ENCODE results near the gene CHRNA3.

The CHRNA3 gene

DNA sequence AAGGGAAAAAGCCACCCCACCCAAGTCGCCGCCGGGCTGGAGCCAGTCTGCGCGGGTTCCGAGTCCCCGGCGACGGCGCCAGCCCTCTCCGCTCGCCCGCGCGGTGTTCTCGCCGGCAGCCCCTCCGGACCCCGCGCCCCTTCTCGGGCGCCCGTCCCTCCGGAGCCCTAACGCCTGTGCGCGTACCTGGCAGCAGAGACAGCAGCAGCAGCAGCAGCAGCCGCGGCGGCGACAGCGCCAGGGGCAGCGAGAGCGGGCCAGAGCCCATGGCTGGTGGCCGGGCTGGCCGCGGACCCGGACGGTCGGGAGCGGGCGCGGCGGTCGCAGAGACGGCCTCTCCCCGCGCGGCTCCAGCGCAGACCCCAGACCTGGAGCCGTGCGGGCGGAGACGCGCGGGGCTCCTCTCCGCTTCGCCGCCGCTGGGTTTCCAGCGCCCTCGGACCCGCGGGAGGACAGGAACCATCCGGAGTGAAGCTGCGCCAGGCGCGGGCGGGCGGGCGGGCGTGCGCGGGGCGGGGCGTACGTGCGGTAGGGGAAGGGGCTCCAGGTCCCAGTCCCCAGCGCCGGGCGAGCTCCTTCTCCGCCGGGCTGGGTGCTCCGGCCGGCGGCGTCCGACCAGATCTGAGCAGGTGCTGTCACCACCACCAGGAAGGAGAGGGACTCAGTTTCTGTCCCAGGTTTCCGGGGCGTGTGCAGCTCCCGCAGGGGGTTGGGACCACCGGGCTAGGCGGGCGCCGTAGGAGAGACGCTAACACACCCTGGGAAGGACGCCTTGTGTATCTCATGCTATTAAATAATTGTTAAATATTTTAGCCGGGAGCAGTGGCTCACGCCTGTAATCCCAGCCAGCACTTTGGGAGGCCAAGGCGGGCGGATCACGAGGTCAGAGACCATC is at the start of gene CHRNA3:
CHRNA3 (minus strand) TSS at position 470 of the 895 bp plus-strand sequence; CDS start at position 268, 202 bp downstream.
- DNase-seq (ENCODE audit: low read depth, low spot score): no peak

GRCh38 chr15:78668987-78669386 is 48.2 kb upstream of the CHRNA3 start:
- no peak for DNase-seq (ENCODE audit: low read depth, low spot score)

- DNase-seq (ENCODE audit: low read depth, low spot score): no peak
Observed at GRCh38 chr15:78667578-78668236, 46.9 kb upstream of the CHRNA3 start.

- DNase-seq (ENCODE audit: low read depth, low spot score): no peak
Observed at GRCh38 chr15:78666010-78666409, 45.2 kb upstream of the CHRNA3 start.

GRCh38 chr15:78663703-78664102 is 42.9 kb upstream of the CHRNA3 start:
- DNase-seq (ENCODE audit: low read depth, low spot score): no peak

- DNase-seq (ENCODE audit: low read depth, low spot score): no peak
Observed at GRCh38 chr15:78662028-78662427, 41.2 kb upstream of the CHRNA3 start.

GRCh38 chr15:78661001-78661400 is 40.2 kb upstream of the CHRNA3 start:
- DNase-seq (ENCODE audit: low read depth, low spot score): no peak

GRCh38 chr15:78660584-78660983 is 39.8 kb upstream of the CHRNA3 start:
- no peak for DNase-seq (ENCODE audit: low read depth, low spot score)

- no peak for DNase-seq (ENCODE audit: low read depth, low spot score)
Observed at GRCh38 chr15:78658823-78659222, 38.0 kb upstream of the CHRNA3 start.

DNA sequence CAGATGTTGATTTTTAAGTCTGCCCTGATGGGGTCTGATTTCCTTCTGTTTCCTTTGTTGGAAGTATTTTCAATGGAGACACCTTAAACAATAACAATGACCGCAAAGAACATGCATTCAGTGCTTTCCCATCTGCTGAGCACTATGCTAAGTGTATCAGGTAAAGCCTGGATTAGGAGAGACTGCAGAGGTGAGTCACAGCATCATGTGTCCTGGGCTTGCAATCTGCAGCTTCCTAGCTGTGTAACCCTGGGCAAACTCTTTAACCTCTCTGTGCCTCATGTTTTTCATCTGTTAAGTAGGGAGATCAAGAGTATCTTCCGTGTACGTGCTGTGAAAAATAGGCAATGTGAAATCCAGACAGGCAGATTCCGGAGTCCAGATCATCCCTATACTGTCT is 33.5 kb upstream of the CHRNA3 start:
- no peak for DNase-seq (ENCODE audit: low read depth, low spot score)

- no peak for DNase-seq (ENCODE audit: low read depth, low spot score)
Observed at GRCh38 chr15:78651930-78652615, 31.3 kb upstream of the CHRNA3 start.

DNA sequence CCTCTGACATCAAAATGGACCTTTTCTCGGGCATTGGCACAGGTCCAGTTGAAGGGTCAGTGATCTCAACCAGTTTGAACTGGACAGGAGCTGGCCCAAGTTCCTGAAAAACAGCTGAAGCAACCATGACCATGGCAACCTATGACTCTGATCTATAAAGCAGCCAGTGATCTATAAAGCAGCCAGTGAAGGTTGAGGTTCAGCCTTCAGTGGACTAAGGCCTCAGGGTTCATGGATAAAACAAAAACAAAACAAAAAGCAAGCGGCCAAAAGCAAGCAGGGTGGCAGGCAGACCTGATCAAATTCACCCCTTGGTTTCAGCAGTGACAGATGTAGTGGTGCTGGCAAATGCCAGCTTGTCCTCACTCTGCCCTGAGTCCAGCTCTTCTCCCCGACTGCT is 30.2 kb upstream of the CHRNA3 start:
- DNase-seq (ENCODE audit: low read depth, low spot score): no peak

DNA sequence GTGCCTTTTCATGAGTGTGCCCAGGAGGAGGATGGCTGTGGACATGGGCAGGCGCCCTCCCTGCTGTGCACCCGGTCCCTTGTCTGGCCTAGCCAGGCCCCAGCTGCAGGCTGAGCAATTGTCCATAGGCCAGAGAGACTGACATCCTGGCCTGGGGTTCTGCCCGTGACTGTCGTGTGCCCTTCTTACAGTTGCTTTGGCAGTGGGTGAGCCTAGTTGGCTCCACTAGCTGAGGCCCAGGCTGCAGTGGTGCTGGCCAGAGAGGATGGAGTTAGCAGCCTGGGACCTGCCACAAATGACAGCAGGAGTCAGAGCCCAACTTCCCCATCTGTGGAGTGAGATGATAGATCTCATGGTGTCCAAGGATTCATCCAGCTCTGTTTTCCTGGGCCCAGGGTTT is 29.2 kb upstream of the CHRNA3 start:
- no peak for DNase-seq (ENCODE audit: low read depth, low spot score)

GRCh38 chr15:78645009-78645408 is 24.2 kb upstream of the CHRNA3 start:
- DNase-seq (ENCODE audit: low read depth, low spot score): no peak

DNA sequence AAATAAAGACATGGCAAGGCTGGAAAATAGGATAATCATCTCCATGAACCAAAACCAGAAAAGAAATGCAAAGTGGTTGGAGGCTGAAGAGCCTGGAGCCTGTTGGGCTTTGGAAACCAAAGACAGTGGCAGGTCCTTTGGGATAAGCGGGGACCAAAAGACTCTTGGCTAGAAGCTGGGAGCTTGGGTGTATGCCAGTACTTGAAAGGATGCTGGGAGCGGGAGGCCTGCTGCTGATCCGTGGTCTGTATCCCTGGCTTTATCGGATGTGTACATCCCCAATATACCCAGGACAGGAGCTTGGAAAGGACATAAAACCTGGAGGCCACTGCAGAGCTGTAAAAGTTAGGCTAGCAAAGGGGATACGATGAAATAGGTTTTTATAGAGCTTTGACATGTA is 21.5 kb upstream of the CHRNA3 start:
- DNase-seq (ENCODE audit: low read depth, low spot score): no peak

GRCh38 chr15:78641749-78642275 is 21.0 kb upstream of the CHRNA3 start:
- no peak for DNase-seq (ENCODE audit: low read depth, low spot score)

GRCh38 chr15:78641102-78641748 is 20.4 kb upstream of the CHRNA3 start, which contains the start of gene CHRNB4:
TSS of gene CHRNB4 (minus strand) at chr15:78641210. CDS start at chr15:78641133, 77 bp downstream.
- DNase-seq (ENCODE audit: low read depth, low spot score): peak; percentile 84

DNA sequence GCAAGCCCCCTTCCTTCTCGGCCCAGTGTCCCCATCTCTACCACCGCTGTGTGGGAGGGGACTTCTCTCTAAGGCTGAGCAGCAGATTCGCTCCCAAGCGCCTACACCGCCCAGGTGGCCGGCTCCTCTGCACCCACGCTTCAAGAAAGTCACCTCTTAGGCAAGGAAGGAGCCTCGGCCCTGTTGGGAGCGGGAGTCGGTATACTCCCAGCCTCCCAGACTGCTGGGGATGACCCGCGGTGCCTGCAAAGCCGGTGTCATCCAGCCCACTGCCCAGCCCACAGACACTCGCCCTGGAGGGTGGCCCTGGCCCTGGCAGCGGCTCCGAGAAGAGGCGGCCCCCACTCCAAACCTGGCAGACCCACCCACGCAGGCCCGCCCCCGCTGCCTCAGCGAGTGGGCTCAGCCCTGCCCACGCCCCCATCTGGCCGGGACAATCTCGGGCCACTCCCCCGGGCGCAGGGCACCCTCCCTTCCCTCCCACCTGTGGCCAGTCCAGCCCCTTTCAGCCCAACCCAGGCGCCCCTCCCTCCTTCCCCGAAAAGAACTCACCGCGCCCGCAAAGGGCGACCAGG is 19.8 kb upstream of the CHRNA3 start:
- no peak for DNase-seq (ENCODE audit: low read depth, low spot score)

DNA sequence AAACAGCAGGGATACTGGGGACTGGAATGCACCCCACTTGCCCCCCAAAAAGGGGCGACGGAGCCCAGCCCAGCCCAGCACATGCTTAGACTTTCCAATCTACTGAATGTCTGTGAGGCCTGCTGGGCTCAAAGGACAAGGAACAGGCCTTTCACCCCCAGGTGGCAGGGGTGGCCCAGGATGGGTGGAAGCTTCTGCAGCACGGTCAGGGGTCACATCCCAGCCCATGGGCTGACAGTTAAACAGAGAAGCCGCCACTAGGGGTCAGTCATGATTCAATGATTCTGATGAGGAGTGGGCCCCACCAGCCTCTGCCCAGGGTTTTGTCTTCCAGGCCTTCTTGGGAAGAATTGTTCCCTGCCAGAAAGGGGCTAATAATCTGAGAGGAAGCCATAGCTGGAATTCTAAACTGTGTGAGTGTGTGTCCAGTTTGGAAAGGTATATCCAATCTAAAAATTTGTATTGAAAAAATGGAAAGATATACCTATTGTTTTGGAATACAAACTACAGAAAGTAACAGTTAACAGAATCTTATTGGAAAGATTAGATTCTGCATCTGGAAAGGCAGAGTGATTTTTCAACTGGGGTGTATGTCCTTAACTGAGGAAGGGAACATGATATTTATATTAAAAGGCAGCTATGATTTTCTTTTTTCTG is 18.0 kb upstream of the CHRNA3 start:
- DNase-seq (ENCODE audit: low read depth, low spot score): peak; percentile 35

GRCh38 chr15:78637776-78638435 is 17.1 kb upstream of the CHRNA3 start:
- DNase-seq (ENCODE audit: low read depth, low spot score): no peak

Measured in iPS DF 19.7 (cell line).